Measurements from ENCODE around the gene TTC1. TPM values are rescaled to one million over a fixed set of nuclear protein-coding genes. Genes with fewer than 3 reads are reported as not detected.
"Not testable (repeated sequence)": the region's sequence is repeated elsewhere in the genome, so short reads cannot be mapped to it uniquely, and the experiment has no call there.

The TTC1 gene
- total RNA-seq, 1 donor from 2014 or later = 45.8 TPM

GRCh38 chr5:160036884-160037283 lies 27.9 kb downstream of the TTC1 start:
- no peak for DNase-seq (ENCODE audit: extremely low read depth, low read depth, low spot score)

GRCh38 chr5:160039810-160040470 lies 31.0 kb downstream of the TTC1 start:
- no peak for DNase-seq (ENCODE audit: extremely low read depth, low read depth, low spot score)

- DNase-seq (ENCODE audit: extremely low read depth, low read depth, low spot score) = no peak
Measured at GRCh38 chr5:160040471-160040835, 31.5 kb downstream of the TTC1 start.

- no peak for DNase-seq (ENCODE audit: extremely low read depth, low read depth, low spot score)
Measured at GRCh38 chr5:160042671-160043070, 33.7 kb downstream of the TTC1 start.

GRCh38 chr5:160044391-160044804 lies 35.5 kb downstream of the TTC1 start:
- no peak for DNase-seq (ENCODE audit: extremely low read depth, low read depth, low spot score)

- no peak for DNase-seq (ENCODE audit: extremely low read depth, low read depth, low spot score)
Measured at GRCh38 chr5:160044967-160045366, 36.0 kb downstream of the TTC1 start.

- no peak for DNase-seq (ENCODE audit: extremely low read depth, low read depth, low spot score)
Measured at GRCh38 chr5:160047423-160047822, 38.5 kb downstream of the TTC1 start.

GRCh38 chr5:160048131-160048530 lies 39.2 kb downstream of the TTC1 start:
- DNase-seq (ENCODE audit: extremely low read depth, low read depth, low spot score) = no peak

- DNase-seq (ENCODE audit: extremely low read depth, low read depth, low spot score) = no peak
Measured at GRCh38 chr5:160049099-160049498, 40.2 kb downstream of the TTC1 start.

- no peak for DNase-seq (ENCODE audit: extremely low read depth, low read depth, low spot score)
Measured at GRCh38 chr5:160054047-160054446, 45.1 kb downstream of the TTC1 start.

- DNase-seq (ENCODE audit: extremely low read depth, low read depth, low spot score) = no peak
Measured at GRCh38 chr5:160054831-160055230, 45.9 kb downstream of the TTC1 start.

- no peak for DNase-seq (ENCODE audit: extremely low read depth, low read depth, low spot score)
Measured at GRCh38 chr5:160057256-160057655, 48.3 kb downstream of the TTC1 start.

- DNase-seq (ENCODE audit: extremely low read depth, low read depth, low spot score) = no peak
Measured at GRCh38 chr5:160060001-160060400, 51.1 kb downstream of the TTC1 start.

GRCh38 chr5:160061770-160062169 lies 52.8 kb downstream of the TTC1 start:
- DNase-seq (ENCODE audit: extremely low read depth, low read depth, low spot score) = no peak

GRCh38 chr5:160064417-160064810 lies 55.5 kb downstream of the TTC1 start:
- no peak for DNase-seq (ENCODE audit: extremely low read depth, low read depth, low spot score)

GRCh38 chr5:160064995-160065614 lies 56.2 kb downstream of the TTC1 start:
- DNase-seq (ENCODE audit: extremely low read depth, low read depth, low spot score) = no peak

GRCh38 chr5:160069120-160069519 lies 60.2 kb downstream of the TTC1 start:
- DNase-seq (ENCODE audit: extremely low read depth, low read depth, low spot score) = not testable (repeated sequence)

GRCh38 chr5:160071516-160071915 lies 62.6 kb downstream of the TTC1 start:
- peak; percentile 45 for DNase-seq (ENCODE audit: extremely low read depth, low read depth, low spot score)

- peak; percentile 36 for DNase-seq (ENCODE audit: extremely low read depth, low read depth, low spot score)
Measured at GRCh38 chr5:160071916-160072315, 63.0 kb downstream of the TTC1 start.

- DNase-seq (ENCODE audit: extremely low read depth, low read depth, low spot score) = no peak
Measured at GRCh38 chr5:160075073-160075472, 66.1 kb downstream of the TTC1 start.

GRCh38 chr5:160076997-160077396 lies 68.1 kb downstream of the TTC1 start:
- no peak for DNase-seq (ENCODE audit: extremely low read depth, low read depth, low spot score)

GRCh38 chr5:160079753-160080152 lies 70.8 kb downstream of the TTC1 start:
- DNase-seq (ENCODE audit: extremely low read depth, low read depth, low spot score) = no peak

GRCh38 chr5:160081495-160081894 lies 72.6 kb downstream of the TTC1 start:
- no peak for DNase-seq (ENCODE audit: extremely low read depth, low read depth, low spot score)
